Chondrocyte (in vitro differentiated cells): ENCODE measurements around the gene PIEZO2. TPM values are rescaled to one million over a fixed set of nuclear protein-coding genes. Genes with fewer than 3 reads are reported as not detected.

Experiments
- DNase-seq: peaks from one replicate; pipeline ENCODE4 v3.0.0; 2021; ENCODE audit warnings: mixed read lengths, low spot score
- H3K27ac Mint-ChIP-seq: one replicate; pipeline ENCODE4 v1.8.0; 2021; ENCODE audit warnings: mild to moderate bottlenecking, moderate library complexity, mixed read lengths; ENCODE audit not compliant: unreplicated experiment
- H3K27me3 Mint-ChIP-seq: 2 replicates; pipeline ENCODE4 v1.8.0; 2021; ENCODE audit warnings: low read depth, mixed read lengths
- H3K36me3 Mint-ChIP-seq: 2 replicates; pipeline ENCODE4 v1.8.0; 2021; ENCODE audit warnings: low read depth, mixed read lengths
- H3K4me1 Mint-ChIP-seq: 2 replicates; pipeline ENCODE4 v1.8.0; 2021; ENCODE audit warnings: low read depth, mild to moderate bottlenecking, mixed read lengths
- H3K4me3 Mint-ChIP-seq: one replicate; pipeline ENCODE4 v1.8.0; 2021; ENCODE audit warnings: mild to moderate bottlenecking, moderate library complexity, mixed read lengths; ENCODE audit not compliant: unreplicated experiment
- H3K9me3 Mint-ChIP-seq: 2 replicates; pipeline ENCODE4 v1.8.0; 2021; ENCODE audit warnings: low read depth, mixed read lengths
- total RNA-seq: library from RNA; stranded (reverse); gene quantifications from 3 replicates; pipeline ENCODE4 v1.2.1, GENCODE V29; 2021
- TF ChIP-seq, protein P1 (sequence below): fragments of 200-600 bp; sonication (generic); IDR thresholded peaks from 2 replicates; pipeline ENCODE4 v1.5.0; 2021; ENCODE audit warnings: antibody characterized with exemption, mild to moderate bottlenecking, moderate library complexity

The PIEZO2 gene
- total RNA-seq, 1 donor from 2014 or later, result 142 TPM

DNA sequence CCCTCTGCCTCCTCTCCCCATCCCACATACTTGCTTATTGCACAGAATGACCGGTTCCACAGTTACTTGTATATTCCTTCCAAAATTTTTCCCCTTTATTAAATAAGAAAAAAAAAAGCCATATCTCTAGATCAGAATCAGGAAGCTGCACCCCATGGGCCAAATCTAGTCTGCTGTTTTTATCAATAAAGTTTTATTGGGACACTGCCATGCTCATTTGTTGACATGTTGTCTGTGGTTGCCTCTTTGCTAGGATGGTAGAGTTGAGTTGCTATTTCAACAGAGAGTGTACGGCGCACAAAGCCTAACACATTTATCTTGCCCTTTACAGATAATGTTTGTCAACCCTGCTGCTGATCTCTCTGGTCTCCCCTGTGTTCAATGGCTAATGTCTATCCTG, 15.8 kb upstream of the PIEZO2 start:
- H3K4me3 Mint-ChIP-seq, result no peak overlapping the region
- peaks cover 2% of the 10 kb centered on the region for H3K36me3 Mint-ChIP-seq
- peaks cover 18% of the 10 kb centered on the region for H3K4me1 Mint-ChIP-seq
- no peak for DNase-seq
- H3K27ac Mint-ChIP-seq, result no peak overlapping the region
- peaks cover 7% of the 10 kb centered on the region for H3K9me3 Mint-ChIP-seq
- TF ChIP-seq, protein P1, sequence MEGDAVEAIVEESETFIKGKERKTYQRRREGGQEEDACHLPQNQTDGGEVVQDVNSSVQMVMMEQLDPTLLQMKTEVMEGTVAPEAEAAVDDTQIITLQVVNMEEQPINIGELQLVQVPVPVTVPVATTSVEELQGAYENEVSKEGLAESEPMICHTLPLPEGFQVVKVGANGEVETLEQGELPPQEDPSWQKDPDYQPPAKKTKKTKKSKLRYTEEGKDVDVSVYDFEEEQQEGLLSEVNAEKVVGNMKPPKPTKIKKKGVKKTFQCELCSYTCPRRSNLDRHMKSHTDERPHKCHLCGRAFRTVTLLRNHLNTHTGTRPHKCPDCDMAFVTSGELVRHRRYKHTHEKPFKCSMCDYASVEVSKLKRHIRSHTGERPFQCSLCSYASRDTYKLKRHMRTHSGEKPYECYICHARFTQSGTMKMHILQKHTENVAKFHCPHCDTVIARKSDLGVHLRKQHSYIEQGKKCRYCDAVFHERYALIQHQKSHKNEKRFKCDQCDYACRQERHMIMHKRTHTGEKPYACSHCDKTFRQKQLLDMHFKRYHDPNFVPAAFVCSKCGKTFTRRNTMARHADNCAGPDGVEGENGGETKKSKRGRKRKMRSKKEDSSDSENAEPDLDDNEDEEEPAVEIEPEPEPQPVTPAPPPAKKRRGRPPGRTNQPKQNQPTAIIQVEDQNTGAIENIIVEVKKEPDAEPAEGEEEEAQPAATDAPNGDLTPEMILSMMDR, result no peak
- H3K27me3 Mint-ChIP-seq, result no peaks in the 10 kb centered on the region

DNA sequence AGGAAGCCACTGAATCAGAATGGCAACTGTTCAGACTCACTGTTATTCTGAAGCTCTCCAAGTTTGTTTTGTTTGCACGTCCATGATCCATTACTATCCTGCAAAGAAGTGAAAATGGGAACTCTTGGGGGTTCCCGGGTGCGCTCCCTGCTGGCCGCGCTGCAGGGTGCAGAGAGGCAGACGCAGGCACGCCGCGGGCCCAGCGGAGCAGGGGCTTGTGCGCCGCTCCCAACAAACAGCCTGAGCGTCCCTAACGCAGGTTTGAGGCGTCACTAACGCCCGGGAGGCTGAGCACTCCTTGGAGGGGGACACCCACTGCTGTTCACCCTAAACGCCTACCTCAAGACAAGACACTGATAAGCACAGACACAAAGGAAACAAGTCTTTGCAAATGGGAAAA, 14.3 kb upstream of the PIEZO2 start:
- Mint-ChIP-seq H3K27ac (no peak overlapping the region), H3K4me3 (no peak overlapping the region), H3K9me3 (peaks cover 3% of the 10 kb centered on the region), H3K4me1 (peaks cover 18% of the 10 kb centered on the region), H3K36me3 (peaks cover 1% of the 10 kb centered on the region), H3K27me3 (no peaks in the 10 kb centered on the region)
- no peak for DNase-seq
- TF ChIP-seq, protein P1, result peak; percentile 67

DNA sequence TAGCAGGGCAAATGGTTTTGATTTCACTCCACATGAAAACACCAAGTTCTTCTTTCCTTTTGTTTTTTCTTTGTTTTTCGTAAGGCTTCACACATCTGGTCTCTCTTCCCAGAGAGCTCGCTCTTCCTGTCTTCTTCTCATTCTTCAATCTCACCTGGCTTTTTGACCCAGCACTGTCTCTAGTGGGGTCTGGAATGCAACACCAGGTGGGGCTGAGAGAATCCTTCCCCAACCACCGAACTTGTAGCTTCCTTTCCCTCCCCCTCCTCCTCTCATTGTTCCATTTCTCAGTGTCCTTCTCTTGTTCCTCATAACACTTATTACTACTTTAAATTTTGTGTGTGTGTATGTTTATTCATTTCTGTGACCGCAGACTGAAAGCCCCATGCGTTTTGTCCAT, 13.5 kb upstream of the PIEZO2 start:
- Mint-ChIP-seq H3K4me1 (peaks cover 18% of the 10 kb centered on the region), H3K4me3 (no peak overlapping the region), H3K9me3 (no peaks in the 10 kb centered on the region), H3K27ac (no peak overlapping the region), H3K27me3 (no peaks in the 10 kb centered on the region), H3K36me3 (no peaks in the 10 kb centered on the region)
- DNase-seq, result no peak
- TF ChIP-seq, protein P1, result no peak

DNA sequence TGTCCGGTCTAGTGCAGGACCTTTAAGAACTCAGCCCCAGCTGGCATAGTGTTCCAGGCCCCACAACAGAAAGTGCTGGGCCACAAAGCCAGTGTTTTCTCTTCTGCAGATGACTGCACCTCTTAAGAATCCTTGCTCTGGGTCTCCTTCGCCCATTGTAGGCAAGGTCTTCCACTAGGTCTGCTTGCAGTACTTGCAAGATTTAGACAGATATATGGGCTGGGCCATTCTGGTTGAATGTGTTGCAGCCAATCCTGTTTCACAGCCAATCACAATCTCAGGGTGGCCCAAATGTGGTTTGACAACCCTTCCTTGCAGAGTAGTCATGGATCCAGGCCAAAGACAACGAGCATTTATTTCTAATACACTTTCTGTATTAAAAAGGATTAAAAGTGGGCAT, 13.1 kb upstream of the PIEZO2 start:
- H3K4me1 Mint-ChIP-seq, result peaks cover 14% of the 10 kb centered on the region

DNA sequence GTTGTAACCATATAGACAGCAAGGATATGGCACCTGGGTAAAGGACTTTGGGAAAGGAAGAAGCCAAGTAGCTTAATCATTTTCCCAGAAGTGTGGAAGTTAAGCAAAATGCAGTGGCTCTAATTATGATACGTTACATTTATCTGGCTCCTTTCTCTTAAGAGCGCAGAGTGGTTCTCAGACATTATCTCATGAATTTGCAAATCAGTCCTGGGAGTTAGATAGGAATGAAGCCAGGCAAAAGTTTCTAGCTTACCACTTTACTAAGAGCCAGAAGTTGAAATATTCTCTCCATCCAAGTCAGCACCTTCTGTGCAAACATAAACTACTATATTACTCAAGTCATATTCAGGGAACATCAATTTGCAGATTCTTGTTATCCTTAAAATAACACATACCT, 10.9 kb upstream of the PIEZO2 start:
- DNase-seq, result no peak
- no peak overlapping the region for H3K27ac Mint-ChIP-seq
- H3K4me1 Mint-ChIP-seq, result peaks cover 26% of the 10 kb centered on the region
- no peaks in the 10 kb centered on the region for H3K9me3 Mint-ChIP-seq
- TF ChIP-seq, protein P1, result no peak
- no peaks in the 10 kb centered on the region for H3K27me3 Mint-ChIP-seq
- no peak overlapping the region for H3K4me3 Mint-ChIP-seq
- no peaks in the 10 kb centered on the region for H3K36me3 Mint-ChIP-seq

More for the DNA sequence above, 13.1 kb upstream of the PIEZO2 start:
- no peaks in the 10 kb centered on the region for H3K9me3 Mint-ChIP-seq
- TF ChIP-seq, protein P1, result no peak
- no peak for DNase-seq
- no peak overlapping the region for H3K4me3 Mint-ChIP-seq
- no peaks in the 10 kb centered on the region for H3K27me3 Mint-ChIP-seq
- no peaks in the 10 kb centered on the region for H3K36me3 Mint-ChIP-seq
- H3K27ac Mint-ChIP-seq, result no peak overlapping the region
